ENCODE data around the gene PVALB.

GRCh38 chr22:36778020-36778419 is 38.8 kb downstream of the PVALB start:
- TF ChIP-seq POLR2A (IDR thresholded peaks at IDR 0.05; ENCODE audit: low read depth), result no peak
- no peak for TF ChIP-seq CTCF (IDR thresholded peaks at IDR 0.05)
